Measurements from ENCODE around the gene ARHGAP12.

GRCh38 chr10:31756729-31757110, 171.9 kb downstream of the ARHGAP12 start:
- TF ChIP-seq POLR2A (IDR thresholded peaks at IDR 0.05; ENCODE audit: low read length) (no peak), GATA1 (IDR thresholded peaks at IDR 0.05; ENCODE audit: low read depth, low read length) (no peak)
